Measurements from ENCODE around the gene KCNMA1.

KCNMA1 gene

DNA sequence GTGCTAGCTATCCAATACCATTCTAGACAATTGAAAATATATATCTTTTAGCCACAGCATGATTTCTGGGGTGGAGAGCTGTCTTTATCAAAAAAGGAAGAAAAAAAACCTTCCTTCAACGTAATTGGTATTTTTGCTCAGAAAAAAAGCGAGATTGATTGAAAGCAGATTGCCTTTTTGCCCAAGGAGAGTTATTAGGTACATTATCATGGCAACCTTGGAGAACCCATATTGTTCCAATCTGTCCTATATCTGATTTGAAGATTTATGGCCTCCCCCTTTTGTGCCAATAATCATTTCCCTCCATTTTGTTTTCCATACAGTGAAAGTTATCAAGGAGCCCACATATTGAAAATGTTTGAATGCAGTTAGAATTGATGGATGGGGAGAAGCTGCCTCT lies 544.5 kb downstream of the KCNMA1 start:
- H3K27ac ChIP-seq (ENCODE audit: low read depth, low read length, severe bottlenecking): no peak overlapping the region
- H3K9me3 ChIP-seq (ENCODE audit: control insufficient read depth, low read length): no peaks in the 10 kb centered on the region
- no peaks in the 10 kb centered on the region for H3K36me3 ChIP-seq (ENCODE audit: control insufficient read depth, insufficient read depth, low read length)
- H3K4me3 ChIP-seq (ENCODE audit: extremely low read depth, insufficient read depth, low read length, poor library complexity, severe bottlenecking): no peak overlapping the region
- 43 to 92% methylated on average over 1 to 2 of the region's 2 CpGs for WGBS, 2 experiments (ENCODE audit: insufficient coverage in 2 of 2)
- no peaks in the 10 kb centered on the region for H3K4me1 ChIP-seq (ENCODE audit: control insufficient read depth, insufficient read depth, low read length, poor library complexity, severe bottlenecking)

DNA sequence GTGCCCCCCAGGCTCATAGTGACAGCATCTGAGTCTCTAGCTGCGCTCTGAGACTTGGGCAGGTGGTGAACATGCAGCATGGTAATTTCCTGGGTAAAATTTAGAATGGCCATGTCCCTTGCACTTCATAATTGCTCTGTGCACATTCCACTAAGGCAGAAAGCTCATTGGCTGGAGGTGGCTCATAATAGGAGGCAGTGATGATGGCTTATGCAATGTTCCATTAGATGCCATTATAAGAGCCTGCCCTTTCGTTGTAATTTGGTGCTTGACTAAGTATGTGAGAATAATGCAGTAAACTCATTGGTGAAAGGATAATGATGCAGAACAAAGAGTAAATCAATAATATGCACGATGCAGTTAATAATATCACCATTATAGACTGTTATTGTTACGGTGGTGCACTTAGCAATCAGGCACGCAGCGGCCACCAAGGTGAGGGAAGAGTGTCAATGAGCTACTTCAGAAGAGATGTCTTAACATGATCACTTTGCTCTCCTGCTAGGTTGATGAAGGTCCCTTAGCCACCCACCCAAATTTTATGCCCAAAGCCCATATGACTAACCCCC lies 545.9 kb downstream of the KCNMA1 start:
- Histone ChIP-seq H3K9me3 (ENCODE audit: control insufficient read depth, low read length) (no peaks in the 10 kb centered on the region), H3K27ac (ENCODE audit: low read depth, low read length, severe bottlenecking) (no peak overlapping the region), H3K36me3 (ENCODE audit: control insufficient read depth, insufficient read depth, low read length) (no peaks in the 10 kb centered on the region), H3K4me3 (ENCODE audit: extremely low read depth, insufficient read depth, low read length, poor library complexity, severe bottlenecking) (no peak overlapping the region), H3K4me1 (ENCODE audit: control insufficient read depth, insufficient read depth, low read length, poor library complexity, severe bottlenecking) (no peaks in the 10 kb centered on the region)
- WGBS, 2 experiments (ENCODE audit: insufficient coverage in 2 of 2): 80 to 96% methylated on average over 2 of the region's 6 CpGs

DNA sequence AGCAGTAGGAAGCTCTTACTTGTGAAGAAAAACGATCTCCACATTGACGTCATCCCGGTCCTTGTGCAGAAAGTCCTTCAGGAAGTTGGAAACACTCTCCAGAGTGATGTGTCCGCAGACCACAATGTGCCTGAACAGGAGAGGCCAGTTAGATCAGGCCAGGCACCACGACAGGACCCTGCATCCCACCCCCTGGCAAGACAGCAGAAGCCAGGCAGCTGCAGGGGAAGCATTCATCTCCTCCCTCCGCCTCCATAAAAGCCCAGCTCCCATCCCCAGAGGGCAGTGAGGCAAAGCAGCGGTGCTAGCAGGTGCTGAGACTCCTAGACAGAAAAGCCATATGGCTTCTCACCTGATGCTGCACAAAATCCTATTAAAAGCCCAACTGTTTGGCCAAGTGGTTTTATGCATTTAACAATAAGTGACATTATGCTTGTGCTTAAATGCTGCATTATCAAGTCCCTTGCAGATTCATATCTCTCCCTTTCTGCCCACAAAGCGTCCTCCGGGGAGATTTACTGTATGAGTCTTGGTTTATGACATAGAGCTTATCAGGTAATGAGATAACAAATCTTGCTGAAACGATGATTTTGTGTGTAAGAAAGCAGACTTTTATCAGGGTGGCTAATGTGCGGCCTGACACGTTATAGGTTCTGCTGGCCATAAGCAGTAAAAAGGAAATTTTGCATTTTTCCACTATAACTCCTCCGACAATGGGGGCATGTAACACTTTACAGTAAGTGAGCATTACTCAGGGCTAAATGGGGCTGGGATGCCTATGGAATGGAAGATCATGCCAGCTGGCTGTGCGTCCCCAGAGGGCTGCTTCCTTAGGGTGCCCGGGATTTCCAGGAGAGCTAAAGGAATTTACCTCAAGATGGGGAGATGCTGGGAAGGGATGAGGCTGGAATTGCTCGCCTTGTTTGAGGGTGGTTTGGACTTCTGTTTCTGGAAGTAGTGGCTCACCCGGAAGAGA lies 546.9 kb downstream of the KCNMA1 start:
- Histone ChIP-seq H3K4me1 (ENCODE audit: control insufficient read depth, insufficient read depth, low read length, poor library complexity, severe bottlenecking) (no peaks in the 10 kb centered on the region), H3K9me3 (ENCODE audit: control insufficient read depth, low read length) (no peaks in the 10 kb centered on the region), H3K27ac (ENCODE audit: low read depth, low read length, severe bottlenecking) (no peak overlapping the region), H3K36me3 (ENCODE audit: control insufficient read depth, insufficient read depth, low read length) (no peaks in the 10 kb centered on the region), H3K4me3 (ENCODE audit: extremely low read depth, insufficient read depth, low read length, poor library complexity, severe bottlenecking) (no peak overlapping the region)
- WGBS, 2 experiments (ENCODE audit: insufficient coverage in 2 of 2): 83 to 89% methylated on average over 13 to 14 of the region's 17 CpGs

DNA sequence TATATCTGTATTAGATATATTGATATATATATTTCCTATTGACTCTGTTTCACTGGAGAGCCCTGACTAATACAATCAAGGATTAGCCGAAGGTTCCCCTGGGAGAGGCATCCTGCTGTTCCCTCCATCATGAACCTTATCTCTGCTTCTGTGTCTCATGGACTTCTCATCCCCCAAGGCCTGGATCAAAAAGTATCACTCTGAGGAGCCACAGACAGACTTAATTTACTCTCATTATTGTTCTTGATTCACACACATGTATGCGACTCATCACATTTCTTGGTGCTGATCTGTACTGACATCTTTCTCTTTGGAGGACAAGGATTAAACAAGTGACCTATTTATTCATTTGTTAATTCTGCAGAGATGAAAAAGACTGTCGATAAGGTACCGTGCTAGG lies 550.2 kb downstream of the KCNMA1 start:
- no peak overlapping the region for H3K4me3 ChIP-seq (ENCODE audit: extremely low read depth, insufficient read depth, low read length, poor library complexity, severe bottlenecking)
- no peaks in the 10 kb centered on the region for H3K9me3 ChIP-seq (ENCODE audit: control insufficient read depth, low read length)
- no peaks in the 10 kb centered on the region for H3K4me1 ChIP-seq (ENCODE audit: control insufficient read depth, insufficient read depth, low read length, poor library complexity, severe bottlenecking)
- no peak overlapping the region for H3K27ac ChIP-seq (ENCODE audit: low read depth, low read length, severe bottlenecking)
- 100% methylated on average over 2 of the region's 4 CpGs for WGBS, 2 experiments (ENCODE audit: insufficient coverage in 2 of 2)
- no peaks in the 10 kb centered on the region for H3K36me3 ChIP-seq (ENCODE audit: control insufficient read depth, insufficient read depth, low read length)

DNA sequence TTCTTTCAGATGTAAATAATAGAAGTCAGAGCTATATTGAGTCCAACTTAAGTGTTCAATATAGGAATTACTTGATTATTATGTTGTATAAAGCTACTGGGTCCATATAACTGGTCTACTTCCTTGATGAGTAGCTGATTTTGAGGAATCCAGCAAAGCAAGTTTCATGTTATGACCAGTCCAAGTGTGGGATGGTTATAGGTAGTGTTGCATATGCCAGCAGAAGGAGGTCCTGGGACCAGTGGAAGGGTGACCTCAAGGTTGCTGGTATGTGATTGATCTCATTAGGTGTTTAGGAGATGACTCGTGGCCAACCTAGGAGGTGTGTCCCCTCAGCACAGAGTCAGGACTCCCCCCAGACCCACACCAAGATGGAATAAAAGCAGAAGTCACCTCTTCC lies 551.5 kb downstream of the KCNMA1 start:
- Histone ChIP-seq H3K36me3 (ENCODE audit: control insufficient read depth, insufficient read depth, low read length) (no peaks in the 10 kb centered on the region), H3K9me3 (ENCODE audit: control insufficient read depth, low read length) (no peaks in the 10 kb centered on the region), H3K4me3 (ENCODE audit: extremely low read depth, insufficient read depth, low read length, poor library complexity, severe bottlenecking) (no peak overlapping the region), H3K4me1 (ENCODE audit: control insufficient read depth, insufficient read depth, low read length, poor library complexity, severe bottlenecking) (peaks cover 2% of the 10 kb centered on the region), H3K27ac (ENCODE audit: low read depth, low read length, severe bottlenecking) (no peak overlapping the region)
- WGBS, 2 experiments (ENCODE audit: insufficient coverage in 2 of 2): 100% methylated on average over 1 of the region's 1 CpG; no CpG with 5 or more reads in 1 of the 2 experiments

DNA sequence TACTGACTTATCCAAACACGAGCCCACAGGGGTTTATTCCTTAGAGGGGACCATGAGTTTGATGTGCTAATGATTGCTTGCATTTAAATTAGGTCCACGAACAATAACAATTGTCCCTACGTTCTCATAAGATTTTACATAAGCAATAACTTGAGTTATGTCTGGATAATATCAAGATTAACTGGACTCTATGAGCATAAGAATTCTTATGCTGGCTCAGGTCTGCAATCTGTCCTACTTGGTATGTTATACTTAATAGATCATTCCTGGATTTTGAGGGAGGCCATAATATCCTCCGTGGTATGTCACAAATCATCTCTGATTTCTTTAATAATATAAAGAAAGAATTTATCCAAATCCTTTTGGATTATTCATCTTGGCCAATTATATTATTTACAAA lies 552.3 kb downstream of the KCNMA1 start:
- Histone ChIP-seq H3K4me3 (ENCODE audit: extremely low read depth, insufficient read depth, low read length, poor library complexity, severe bottlenecking) (no peak overlapping the region), H3K36me3 (ENCODE audit: control insufficient read depth, insufficient read depth, low read length) (no peaks in the 10 kb centered on the region), H3K27ac (ENCODE audit: low read depth, low read length, severe bottlenecking) (no peak overlapping the region), H3K4me1 (ENCODE audit: control insufficient read depth, insufficient read depth, low read length, poor library complexity, severe bottlenecking) (peaks cover 2% of the 10 kb centered on the region), H3K9me3 (ENCODE audit: control insufficient read depth, low read length) (no peaks in the 10 kb centered on the region)
- no CpG with 5 or more reads among the region's 4 CpGs for WGBS, 2 experiments (ENCODE audit: insufficient coverage in 2 of 2)

DNA sequence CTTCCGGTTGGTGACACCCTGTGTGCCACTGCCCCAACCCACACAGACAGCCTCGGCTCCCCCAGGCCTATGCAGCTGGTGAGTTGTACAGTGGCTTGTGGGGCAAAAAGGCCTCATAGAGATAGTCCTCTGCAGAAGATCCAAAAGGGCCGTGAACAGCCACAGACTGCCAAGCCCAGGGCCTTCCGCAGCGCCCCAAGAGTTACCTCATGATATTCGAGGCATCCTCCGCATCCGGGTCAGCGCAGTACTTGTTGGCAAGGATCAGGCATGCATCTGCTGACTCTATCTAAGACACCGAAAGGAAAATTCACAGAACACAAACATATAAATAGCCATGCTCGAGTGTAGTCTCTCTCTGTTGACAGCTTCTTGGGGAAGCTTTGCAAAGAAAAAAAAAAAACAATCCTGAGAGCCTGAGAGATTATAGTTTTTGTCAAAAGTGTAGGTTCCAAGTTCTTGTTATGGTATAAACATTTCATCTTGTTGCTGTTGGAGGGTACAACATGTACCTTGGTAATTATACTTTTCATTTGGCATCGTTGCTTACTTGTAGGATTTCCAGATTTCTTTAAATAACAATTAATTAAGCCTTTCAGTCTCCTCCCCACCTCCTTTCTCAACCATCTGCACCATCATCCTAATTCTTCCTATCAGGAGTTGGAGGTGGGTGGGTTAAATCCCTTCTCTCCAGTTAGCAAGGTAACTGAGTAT lies 553.0 kb downstream of the KCNMA1 start:
- Histone ChIP-seq H3K36me3 (ENCODE audit: control insufficient read depth, insufficient read depth, low read length) (no peaks in the 10 kb centered on the region), H3K4me3 (ENCODE audit: extremely low read depth, insufficient read depth, low read length, poor library complexity, severe bottlenecking) (no peak overlapping the region)
- 92 to 93% methylated on average over 8 to 9 of the region's 12 CpGs for WGBS, 2 experiments (ENCODE audit: insufficient coverage in 2 of 2)

DNA sequence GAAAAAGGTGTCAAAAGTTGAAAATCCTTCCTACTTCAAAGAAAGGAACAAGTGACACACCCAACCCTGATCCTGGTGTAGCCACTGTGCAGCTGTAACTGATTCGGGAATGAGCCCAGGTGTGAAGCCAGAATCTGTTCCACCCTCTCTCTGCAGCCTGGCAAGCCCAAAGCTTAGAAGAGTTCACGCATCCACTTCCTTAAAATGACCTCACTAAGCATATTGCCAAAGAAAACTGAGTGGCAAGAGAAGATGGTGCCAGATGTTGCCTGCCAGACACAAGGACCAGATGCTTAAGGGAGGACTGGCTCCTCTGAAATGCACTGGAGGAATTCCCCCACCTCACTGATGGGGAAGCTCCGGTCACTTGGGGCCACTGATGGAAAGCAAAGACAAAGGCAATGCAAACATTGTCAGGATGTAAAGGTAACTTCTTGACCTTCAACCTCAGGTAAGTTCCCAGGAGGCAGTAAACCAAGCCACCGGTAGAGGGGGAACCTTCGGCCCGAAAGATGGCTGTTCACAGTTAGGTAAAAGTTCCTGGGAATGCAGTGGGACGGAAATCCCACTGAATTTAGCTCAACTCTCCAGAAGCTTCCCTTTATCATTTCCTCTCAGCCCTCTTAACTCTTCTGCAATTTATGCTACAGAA lies 554.9 kb downstream of the KCNMA1 start:
- WGBS, 2 experiments (ENCODE audit: insufficient coverage in 2 of 2): 48 to 54% methylated on average over 4 to 6 of the region's 7 CpGs
- H3K27ac ChIP-seq (ENCODE audit: low read depth, low read length, severe bottlenecking): no peak overlapping the region

More for the DNA sequence above, 553.0 kb downstream of the KCNMA1 start:
- H3K4me1 ChIP-seq (ENCODE audit: control insufficient read depth, insufficient read depth, low read length, poor library complexity, severe bottlenecking): peaks cover 2% of the 10 kb centered on the region
- no peak overlapping the region for H3K27ac ChIP-seq (ENCODE audit: low read depth, low read length, severe bottlenecking)
- H3K9me3 ChIP-seq (ENCODE audit: control insufficient read depth, low read length): no peaks in the 10 kb centered on the region

DNA sequence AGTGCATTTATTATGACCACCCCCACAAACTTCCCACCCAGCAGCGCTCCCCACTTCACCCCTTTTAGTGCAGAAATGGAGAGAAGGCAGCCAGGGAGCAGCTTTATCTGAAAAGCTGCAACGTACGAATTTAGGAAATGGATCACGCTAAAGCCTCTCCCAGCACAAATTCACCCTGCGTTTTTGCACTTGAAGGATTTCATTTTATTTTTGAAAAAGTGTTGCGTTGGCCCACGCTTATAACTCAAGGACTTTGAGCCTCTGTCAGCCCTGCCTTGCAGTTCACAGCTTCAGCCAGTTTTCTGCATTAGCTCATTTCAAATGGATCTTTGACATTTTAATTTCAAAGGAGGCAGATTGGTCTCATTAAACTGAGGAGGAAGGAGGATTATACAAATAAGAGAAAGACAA lies 556.1 kb downstream of the KCNMA1 start:
- peaks cover 2% of the 10 kb centered on the region for H3K4me1 ChIP-seq (ENCODE audit: control insufficient read depth, insufficient read depth, low read length, poor library complexity, severe bottlenecking)
- H3K27ac ChIP-seq (ENCODE audit: low read depth, low read length, severe bottlenecking): no peak overlapping the region
- H3K36me3 ChIP-seq (ENCODE audit: control insufficient read depth, insufficient read depth, low read length): peaks cover 2% of the 10 kb centered on the region
- WGBS, 2 experiments (ENCODE audit: insufficient coverage in 2 of 2): 29 to 40% methylated on average over 1 to 3 of the region's 7 CpGs
- H3K4me3 ChIP-seq (ENCODE audit: extremely low read depth, insufficient read depth, low read length, poor library complexity, severe bottlenecking): no peak overlapping the region
- no peaks in the 10 kb centered on the region for H3K9me3 ChIP-seq (ENCODE audit: control insufficient read depth, low read length)

More for the DNA sequence above, 554.9 kb downstream of the KCNMA1 start:
- Histone ChIP-seq H3K9me3 (ENCODE audit: control insufficient read depth, low read length) (no peaks in the 10 kb centered on the region), H3K36me3 (ENCODE audit: control insufficient read depth, insufficient read depth, low read length) (peaks cover 2% of the 10 kb centered on the region), H3K4me1 (ENCODE audit: control insufficient read depth, insufficient read depth, low read length, poor library complexity, severe bottlenecking) (peaks cover 2% of the 10 kb centered on the region), H3K4me3 (ENCODE audit: extremely low read depth, insufficient read depth, low read length, poor library complexity, severe bottlenecking) (no peak overlapping the region)

DNA sequence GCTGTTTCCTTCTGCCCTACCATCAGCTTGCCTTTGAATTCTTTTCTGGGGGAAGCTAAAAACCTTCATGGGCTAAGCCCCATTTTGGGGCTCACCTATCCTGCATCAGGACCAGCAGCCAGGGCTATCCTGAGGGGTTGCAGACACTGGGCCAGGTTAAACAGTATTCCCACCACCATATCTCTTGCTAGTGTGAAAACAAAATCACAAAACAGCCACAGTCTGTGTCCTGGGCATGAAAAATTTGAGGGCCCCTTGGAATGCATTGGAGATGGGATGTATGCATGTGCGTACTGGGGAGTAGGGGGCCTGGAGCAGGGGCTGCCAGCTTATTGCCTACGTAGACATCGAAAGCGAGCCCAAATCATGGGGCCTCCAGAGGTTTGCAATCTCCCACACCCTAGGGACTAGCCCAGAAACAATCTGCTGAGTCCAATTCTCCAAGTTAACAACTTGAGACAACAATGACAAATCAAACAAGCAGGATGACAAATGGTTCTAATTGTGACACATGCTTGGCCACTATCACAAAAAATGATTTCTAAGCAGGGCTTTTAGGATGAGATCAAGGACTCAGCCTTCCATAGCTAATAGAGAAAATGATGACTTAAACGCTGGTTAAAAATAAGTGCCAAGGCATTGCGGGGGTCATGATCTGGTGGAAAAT lies 557.1 kb downstream of the KCNMA1 start:
- 93 to 100% methylated on average over 2 to 6 of the region's 6 CpGs for WGBS, 2 experiments (ENCODE audit: insufficient coverage in 2 of 2)
- Histone ChIP-seq H3K9me3 (ENCODE audit: control insufficient read depth, low read length) (no peaks in the 10 kb centered on the region), H3K4me3 (ENCODE audit: extremely low read depth, insufficient read depth, low read length, poor library complexity, severe bottlenecking) (no peak overlapping the region), H3K36me3 (ENCODE audit: control insufficient read depth, insufficient read depth, low read length) (peaks cover 2% of the 10 kb centered on the region), H3K4me1 (ENCODE audit: control insufficient read depth, insufficient read depth, low read length, poor library complexity, severe bottlenecking) (peaks cover 2% of the 10 kb centered on the region), H3K27ac (ENCODE audit: low read depth, low read length, severe bottlenecking) (no peak overlapping the region)

Measured in mesodermal cell (in vitro differentiated cells).